GM12801 (cell line): Measurements from ENCODE around the gene FCHSD2.

Experiments
- CTCF ChIP-seq: IDR thresholded peaks from one replicate; pipeline ENCODE4 v1.5.1; 2011; ENCODE audit warnings: control low read depth; ENCODE audit not compliant: insufficient read length; ENCODE audit errors: extremely low read depth

Gene FCHSD2

DNA sequence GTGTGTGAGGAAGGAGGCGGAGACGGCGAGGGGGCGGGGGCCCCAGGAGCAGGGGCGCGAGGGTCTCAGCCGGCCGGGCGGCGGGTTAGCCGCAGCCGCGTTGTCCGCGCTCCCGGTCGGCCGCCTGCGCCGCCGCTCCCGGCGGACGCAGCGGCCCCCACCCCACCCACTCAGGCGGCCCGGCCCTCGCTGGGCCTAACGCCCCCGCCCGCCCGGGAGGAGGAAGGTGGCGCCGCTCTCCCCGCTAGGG is at the start of gene FCHSD2:
TSS of gene FCHSD2 (minus strand) at position 191 of the 250 bp plus-strand sequence. CDS start 441 bp downstream, outside the sequence.
- TF ChIP-seq CTCF = no peak

DNA sequence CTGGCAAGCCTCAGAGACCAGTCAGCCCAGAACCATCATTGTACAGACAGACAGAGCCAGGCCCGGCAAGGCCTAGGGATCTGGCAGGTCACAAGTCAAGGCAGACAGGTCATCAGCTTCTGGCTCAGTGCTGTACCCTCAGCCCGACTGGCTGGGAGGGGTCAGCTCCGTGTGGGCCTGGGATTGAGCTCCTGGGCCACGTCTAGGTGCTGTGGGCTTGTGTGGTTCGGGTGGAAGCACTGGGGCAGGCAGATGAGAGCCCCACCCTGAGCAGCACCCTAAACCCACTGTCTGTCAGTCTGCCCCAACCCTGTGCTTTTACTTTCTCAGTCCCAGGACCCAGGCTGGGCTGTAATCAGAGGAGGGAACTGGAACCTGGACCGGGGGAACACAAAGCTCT is 49.0 kb upstream of the FCHSD2 start:
- TF ChIP-seq CTCF = no peak

DNA sequence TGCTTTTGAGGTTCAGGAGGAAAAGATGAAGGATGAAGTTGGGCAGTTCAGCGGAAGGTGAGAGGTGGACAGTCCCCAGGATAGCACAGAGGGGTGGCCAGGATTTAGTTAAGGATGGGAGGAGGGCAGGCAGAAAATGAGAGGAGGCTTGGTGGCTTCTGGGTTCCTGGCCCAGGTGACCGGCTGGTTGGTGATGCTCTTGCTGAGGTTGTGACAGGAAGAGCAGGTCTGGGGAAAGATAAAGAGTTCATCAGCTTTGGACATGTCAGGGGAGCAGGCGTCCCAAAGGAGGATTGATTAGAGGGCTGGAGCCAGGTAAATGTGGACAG is 48.4 kb upstream of the FCHSD2 start:
- no peak for TF ChIP-seq CTCF

- TF ChIP-seq CTCF = no peak
These were observed 47.8 kb upstream of the FCHSD2 start for GRCh38 chr11:73189723-73190556.

DNA sequence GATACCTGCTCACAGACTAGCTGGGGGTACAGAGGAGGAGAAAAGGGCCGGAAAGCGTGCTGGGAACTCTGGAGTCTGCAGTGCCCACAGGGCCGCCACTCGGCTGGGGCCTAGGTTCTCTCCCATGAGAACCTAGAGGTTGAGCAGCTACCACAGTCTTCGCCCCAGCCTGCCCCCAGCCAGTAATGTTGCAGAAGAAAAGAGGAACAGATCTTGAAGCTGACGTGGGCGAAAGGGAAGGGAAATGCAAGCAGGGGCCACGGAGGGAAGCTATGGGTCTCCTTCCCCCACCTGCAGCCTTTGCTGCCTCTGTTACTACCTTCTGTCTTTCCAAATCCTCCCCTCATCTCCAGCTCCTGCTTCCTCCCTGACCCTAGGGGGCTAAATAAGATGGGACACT is 47.2 kb upstream of the FCHSD2 start:
- no peak for TF ChIP-seq CTCF

DNA sequence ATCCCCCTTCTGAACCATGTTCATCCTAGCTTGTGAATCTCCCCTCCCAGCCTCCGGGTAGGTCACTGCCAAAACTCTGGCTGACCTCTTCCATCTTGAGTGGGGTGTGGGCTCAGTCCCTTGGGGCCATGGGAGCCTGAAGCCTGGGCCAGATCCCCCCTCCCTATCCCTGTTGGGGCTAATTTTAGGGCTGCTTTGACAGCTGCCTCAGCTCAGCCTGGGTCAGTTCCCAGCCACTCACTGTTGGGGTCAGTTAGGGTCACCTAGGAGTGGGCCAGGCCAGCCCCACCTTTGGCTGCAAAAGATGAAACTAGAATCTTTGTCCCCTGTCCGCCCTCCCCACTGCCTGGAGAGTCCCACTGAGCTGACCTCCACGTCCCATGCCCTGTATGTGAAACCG is 46.2 kb upstream of the FCHSD2 start:
- no peak for TF ChIP-seq CTCF

- TF ChIP-seq CTCF = no peak
These were observed 45.7 kb upstream of the FCHSD2 start for GRCh38 chr11:73187854-73188253.
